Measurements from ENCODE around the gene LLCFC1. TPM values are rescaled to one million over a fixed set of nuclear protein-coding genes. Genes with fewer than 3 reads are reported as not detected.

LLCFC1 gene
- total and polyA plus RNA-seq, 2 experiments from 2014 or later, result not detected

GRCh38 chr7:142957723-142958122, 18.4 kb downstream of the LLCFC1 start (continued):
- TF ChIP-seq ZNF462 (CRISPR knock-in tag; IDR thresholded peaks at IDR 0.05), result no peak
- TF ChIP-seq REST (IDR thresholded peaks at IDR 0.05; ENCODE audit: unreplicated experiment), result no peak
- no peak for TF ChIP-seq ZNF114 (CRISPR knock-in tag; IDR thresholded peaks at IDR 0.05)
- no peak for TF ChIP-seq EZH2 (IDR thresholded peaks at IDR 0.05; ENCODE audit: low read depth, unreplicated experiment)

- Mint-ChIP-seq H3K27me3 (ENCODE audit: insufficient read depth, low read depth, poor library complexity) (peaks cover 4% of the 10 kb centered on the region), H3K36me3 (ENCODE audit: low read depth) (peaks cover 21% of the 10 kb centered on the region), H3K9me3 (peaks cover 17% of the 10 kb centered on the region; the same call in 2 of the 3 replicates), H3K4me3 (no peak overlapping the region), H3K4me1 (peaks cover 40% of the 10 kb centered on the region), H3K27ac (0 out of 2 replicates have a peak overlapping the region, but pooled peaks have one; percentile 5)
- Histone ChIP-seq H3K79me2 (replicated peaks; ENCODE audit: insufficient read depth) (no peaks in the 10 kb centered on the region), H3K4me2 (peak overlapping the region; percentile 61), H3K4me1 (ENCODE audit: insufficient read depth) (peaks cover 32% of the 10 kb centered on the region), H4K20me1 (replicated peaks; ENCODE audit: insufficient read depth) (no peaks in the 10 kb centered on the region), H3K27ac (ENCODE audit: low read depth) (no peak overlapping the region), H3F3A (replicated peaks; ENCODE audit: low read depth) (no peaks in the 10 kb centered on the region), H2AFZ (no peak overlapping the region), H3K4me3 (no peak overlapping the region), H3K9me2 (ENCODE audit: insufficient read depth) (peaks cover 21% of the 10 kb centered on the region), H3K27me3 (ENCODE audit: insufficient read depth) (no peaks in the 10 kb centered on the region), H3K36me3 (ENCODE audit: insufficient read depth) (no peaks in the 10 kb centered on the region; the same call in 1 of the 2 replicates)
- ATAC-seq, result no peak
- DNase-seq (ENCODE audit: low spot score), result no peak
- TF ChIP-seq EZH2 (IDR thresholded peaks at IDR 0.05; ENCODE audit: low read depth, unreplicated experiment), result no peak
- no peak for TF ChIP-seq CREB1 (CRISPR knock-in tag; IDR thresholded peaks at IDR 0.05; ENCODE audit: low read depth)
- TF ChIP-seq EZH2phosphoT487 (IDR thresholded peaks at IDR 0.05; ENCODE audit: unreplicated experiment), result no peak
- no peak for TF ChIP-seq REST (IDR thresholded peaks at IDR 0.05; ENCODE audit: unreplicated experiment)
- no peak for TF ChIP-seq ZNF331 (CRISPR knock-in tag; IDR thresholded peaks at IDR 0.05; ENCODE audit: low read depth)
- no peak for TF ChIP-seq JUNB (IDR thresholded peaks at IDR 0.05; ENCODE audit: unreplicated experiment)
- TF ChIP-seq POLR2AphosphoS5 (IDR thresholded peaks at IDR 0.05; ENCODE audit: low read depth), result no peak
Measured at GRCh38 chr7:142959202-142959601, 19.9 kb downstream of the LLCFC1 start.

All from GM23338 (cell line).